HG02571 (cell line): ENCODE data around the gene MGAT4A.

Experiments used
- ATAC-seq: cut with Tn5 transposase; IDR thresholded peaks from one replicate; pipeline ENCODE4 v1.9.1; 2021; ENCODE audit warnings: mild to moderate bottlenecking, moderate library complexity; ENCODE audit not compliant: unreplicated experiment

MGAT4A gene

GRCh38 chr2:98704499-98705332, 26.2 kb downstream of the MGAT4A start:
- no peak for ATAC-seq

- ATAC-seq: no peak
Observed at GRCh38 chr2:98703738-98704137, 27.2 kb downstream of the MGAT4A start.

GRCh38 chr2:98702858-98703620, 27.9 kb downstream of the MGAT4A start:
- ATAC-seq: no peak

GRCh38 chr2:98702127-98702802, 28.7 kb downstream of the MGAT4A start:
- no peak for ATAC-seq

- ATAC-seq: no peak
Observed at GRCh38 chr2:98701230-98701629, 29.7 kb downstream of the MGAT4A start.

GRCh38 chr2:98698896-98699295, 32.0 kb downstream of the MGAT4A start:
- no peak for ATAC-seq

- ATAC-seq: no peak
Observed at GRCh38 chr2:98697651-98698337, 33.1 kb downstream of the MGAT4A start.

GRCh38 chr2:98696200-98696599, 34.7 kb downstream of the MGAT4A start:
- ATAC-seq: no peak

GRCh38 chr2:98695255-98695654, 35.7 kb downstream of the MGAT4A start:
- ATAC-seq: no peak

- ATAC-seq: no peak
Observed at GRCh38 chr2:98693477-98693876, 37.5 kb downstream of the MGAT4A start.

GRCh38 chr2:98692090-98693054, 38.6 kb downstream of the MGAT4A start:
- ATAC-seq: no peak

- ATAC-seq: no peak
Observed at GRCh38 chr2:98691303-98691702, 39.6 kb downstream of the MGAT4A start.

- ATAC-seq: no peak
Observed at GRCh38 chr2:98685930-98686887, 44.7 kb downstream of the MGAT4A start.

- no peak for ATAC-seq
Observed at GRCh38 chr2:98683728-98684127, 47.2 kb downstream of the MGAT4A start.

GRCh38 chr2:98676742-98677141, 54.2 kb downstream of the MGAT4A start:
- no peak for ATAC-seq

- ATAC-seq: no peak
Observed at GRCh38 chr2:98674233-98674964, 56.5 kb downstream of the MGAT4A start.

GRCh38 chr2:98669675-98670074, 61.3 kb downstream of the MGAT4A start:
- no peak for ATAC-seq

- no peak for ATAC-seq
Observed at GRCh38 chr2:98665677-98666076, 65.3 kb downstream of the MGAT4A start.
